Liver (tissue), 9 donors: ENCODE measurements around the gene ZNF607. TPM values are rescaled to one million over a fixed set of nuclear protein-coding genes. Genes with fewer than 3 reads are reported as not detected.
"Not testable (repeated sequence)": the region's sequence is repeated elsewhere in the genome, so short reads cannot be mapped to it uniquely, and the experiment has no call there.

Source experiments
- DNase-seq: peaks from one replicate; pipeline ENCODE4 v3.0.0-alpha.2; 2017; ENCODE audit warnings: low spot score
- H3K27ac ChIP-seq, 2 donors: one replicate each; pipeline ENCODE4 v1.7.0; 2013; ENCODE audit warnings: inconsistent platforms in 2 of 2, low read length in 2 of 2, control low read depth in 1 of 2, low read depth in 1 of 2, mild to moderate bottlenecking in 1 of 2
- H3K27me3 ChIP-seq, 4 donors: one replicate each; pipeline versions ENCODE4 v1.6.1 to v1.7.0; 2013; ENCODE audit warnings: low read length in 3 of 4, inconsistent platforms in 1 of 4, mild to moderate bottlenecking in 1 of 4, moderate library complexity in 1 of 4; ENCODE audit not compliant: control insufficient read depth in 4 of 4, insufficient read depth in 4 of 4
- H3K36me3 ChIP-seq, 4 donors: one replicate each; pipeline versions ENCODE4 v1.6.1 to v1.7.0; 2013; ENCODE audit warnings: low read length in 3 of 4, mild to moderate bottlenecking in 3 of 4, low read depth in 1 of 4, moderate library complexity in 1 of 4; ENCODE audit not compliant: control insufficient read depth in 4 of 4, insufficient read depth in 3 of 4
- H3K4me1 ChIP-seq, 4 donors: one replicate each; pipeline versions ENCODE4 v1.6.1 to v1.7.0; 2013; ENCODE audit warnings: low read length in 3 of 4, mild to moderate bottlenecking in 3 of 4, moderate library complexity in 1 of 4; ENCODE audit not compliant: control insufficient read depth in 4 of 4, insufficient read depth in 4 of 4
- H3K4me3 ChIP-seq, 3 donors: one replicate each; pipeline versions ENCODE4 v1.6.1 to v1.7.0; 2013; ENCODE audit warnings: low read length in 3 of 3, control low read depth in 1 of 3, low read depth in 1 of 3, mild to moderate bottlenecking in 1 of 3
- H3K9ac ChIP-seq, 2 donors: one replicate each; pipeline ENCODE4 v1.7.0; 2013; ENCODE audit warnings: low read length in 2 of 2, mild to moderate bottlenecking in 2 of 2, moderate library complexity in 2 of 2, control low read depth in 1 of 2, low read depth in 1 of 2
- H3K9me3 ChIP-seq, 4 donors: one replicate each; pipeline versions ENCODE4 v1.6.1 to v1.7.0; 2013; ENCODE audit warnings: low read length in 3 of 4; ENCODE audit not compliant: control insufficient read depth in 4 of 4
- EGR1 ChIP-seq, 2 donors: IDR thresholded peaks; 2 replicates each; pipeline ENCODE4 v1.6.1; 2016 to 2018; ENCODE audit warnings: antibody characterized with exemption in 2 of 2, low read depth in 2 of 2
- FOXA1 ChIP-seq: IDR thresholded peaks from 2 replicates; pipeline ENCODE4 v1.6.1; 2016; ENCODE audit warnings: antibody characterized with exemption
- FOXA2 ChIP-seq: IDR thresholded peaks from 2 replicates; pipeline ENCODE4 v1.6.1; 2016; ENCODE audit warnings: antibody characterized with exemption
- GABPA ChIP-seq, 2 donors: IDR thresholded peaks in 1 of 2; conservative IDR thresholded peaks in 1 of 2; 2 replicates each; pipeline ENCODE4 v1.6.1; 2016; ENCODE audit warnings: antibody characterized with exemption in 2 of 2, mild to moderate bottlenecking in 1 of 2, moderate library complexity in 1 of 2
- HNF4A ChIP-seq, 2 donors: conservative IDR thresholded peaks; 2 replicates each; pipeline ENCODE4 v1.6.1; 2016; ENCODE audit warnings: antibody characterized with exemption in 2 of 2, mild to moderate bottlenecking in 2 of 2
- JUND ChIP-seq, 2 donors: IDR thresholded peaks; 2 replicates each; pipeline ENCODE4 v1.6.1; 2016; ENCODE audit warnings: antibody characterized with exemption in 2 of 2
- MAX ChIP-seq: IDR thresholded peaks from 2 replicates; pipeline ENCODE4 v1.6.1; 2016; ENCODE audit warnings: antibody characterized with exemption
- NR2F2 ChIP-seq: IDR thresholded peaks from 2 replicates; pipeline ENCODE4 v1.6.1; 2016; ENCODE audit warnings: antibody characterized with exemption
- RXRA ChIP-seq, 2 donors: IDR thresholded peaks; 2 replicates each; pipeline ENCODE4 v1.6.1; 2017 to 2018; ENCODE audit warnings: antibody characterized with exemption in 2 of 2, mild to moderate bottlenecking in 1 of 2
- TAF1 ChIP-seq: conservative IDR thresholded peaks from 2 replicates; pipeline ENCODE4 v1.6.1; 2016; ENCODE audit warnings: antibody characterized with exemption, mild to moderate bottlenecking
- ZBTB33 ChIP-seq: IDR thresholded peaks from 2 replicates; pipeline ENCODE4 v1.6.1; 2016; ENCODE audit warnings: antibody characterized with exemption
- WGBS: extraction: QIAGEN DNeasy Blood & Tissue Kit; methylation state at CpG from one replicate; pipeline ENCODE4 v1.1.7; 2013; 5-methylcytosine and 5-hydroxymethylcytosine counted together
- polyA plus RNA-seq, 2 donors: library from polyadenylated mRNA; stranded (reverse) in 1 of 2; unstranded in 1 of 2; fragments of 200-250 nt in 1 of 2; fragments of >200 nt in 1 of 2; fragmentation: Nextera tagmentation in 1 of 2; extraction: Ambion mirVana in 1 of 2; gene quantifications; one replicate each; pipeline versions ENCODE4 v1.2.1 to v1.2.3, GENCODE V29; 2013 to 2015
- total RNA-seq, 2 donors: library from RNA; depleted of rRNA; stranded (reverse); fragments of >200 nt; gene quantifications; one replicate each; pipeline ENCODE4 v1.2.3, GENCODE V29; 2014
- TF ChIP-seq, protein P1 (sequence below): fragments of 150-350 bp; IDR thresholded peaks from 2 replicates; pipeline ENCODE4 v1.5.1; 2017; ENCODE audit warnings: improper control_type of control experiment, low read depth, low read length; ENCODE audit not compliant: missing input control
- donor health status: healthy.
- donor health status: healthy.
- donor health status: healthy.
- donor health status: healthy.
- donor health status: healthy.

ZNF607 gene
- total and polyA plus RNA-seq, 4 donors = 0.22 to 2.6 (median 0.56) TPM

GRCh38 chr19:37683520-37683919 lies 36.0 kb downstream of the ZNF607 start (continued):
- TF ChIP-seq, protein P1, sequence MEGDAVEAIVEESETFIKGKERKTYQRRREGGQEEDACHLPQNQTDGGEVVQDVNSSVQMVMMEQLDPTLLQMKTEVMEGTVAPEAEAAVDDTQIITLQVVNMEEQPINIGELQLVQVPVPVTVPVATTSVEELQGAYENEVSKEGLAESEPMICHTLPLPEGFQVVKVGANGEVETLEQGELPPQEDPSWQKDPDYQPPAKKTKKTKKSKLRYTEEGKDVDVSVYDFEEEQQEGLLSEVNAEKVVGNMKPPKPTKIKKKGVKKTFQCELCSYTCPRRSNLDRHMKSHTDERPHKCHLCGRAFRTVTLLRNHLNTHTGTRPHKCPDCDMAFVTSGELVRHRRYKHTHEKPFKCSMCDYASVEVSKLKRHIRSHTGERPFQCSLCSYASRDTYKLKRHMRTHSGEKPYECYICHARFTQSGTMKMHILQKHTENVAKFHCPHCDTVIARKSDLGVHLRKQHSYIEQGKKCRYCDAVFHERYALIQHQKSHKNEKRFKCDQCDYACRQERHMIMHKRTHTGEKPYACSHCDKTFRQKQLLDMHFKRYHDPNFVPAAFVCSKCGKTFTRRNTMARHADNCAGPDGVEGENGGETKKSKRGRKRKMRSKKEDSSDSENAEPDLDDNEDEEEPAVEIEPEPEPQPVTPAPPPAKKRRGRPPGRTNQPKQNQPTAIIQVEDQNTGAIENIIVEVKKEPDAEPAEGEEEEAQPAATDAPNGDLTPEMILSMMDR = no peak
- TF ChIP-seq JUND (IDR thresholded peaks at IDR 0.05) (no peak), EGR1 (IDR thresholded peaks at IDR 0.05; ENCODE audit: low read depth in 2 of 2) (no peak)

- Histone ChIP-seq H3K36me3 (peaks cover 0 to 3% (median 0%) of the 10 kb centered on the region in 4 donors), H3K9me3 (peaks cover 21 to 77% (median 33%) of the 10 kb centered on the region in 4 donors), H3K4me1 (no peaks in the 10 kb centered on the region), H3K27ac (no peak overlapping the region), H3K9ac (no peak overlapping the region), H3K4me3 (peak overlapping the region in 2 of 3 donors; percentile 15 to 46), H3K27me3 (no peaks in the 10 kb centered on the region)
- 91% methylated on average over 6 of the region's 6 CpGs for WGBS
- no peak for DNase-seq
- TF ChIP-seq NR2F2 (no peak), JUND (IDR thresholded peaks at IDR 0.05) (no peak), RXRA (IDR thresholded peaks at IDR 0.05) (no peak), FOXA2 (no peak), HNF4A (conservative IDR thresholded peaks at IDR 0.05) (no peak), FOXA1 (no peak), GABPA (IDR thresholded peaks at IDR 0.05 in 1 of 2, conservative IDR thresholded peaks at IDR 0.05 in 1 of 2) (no peak), ZBTB33 (no peak), MAX (no peak), TAF1 (no peak)
These were observed 50.1 kb downstream of the ZNF607 start for GRCh38 chr19:37669450-37669914.

DNA sequence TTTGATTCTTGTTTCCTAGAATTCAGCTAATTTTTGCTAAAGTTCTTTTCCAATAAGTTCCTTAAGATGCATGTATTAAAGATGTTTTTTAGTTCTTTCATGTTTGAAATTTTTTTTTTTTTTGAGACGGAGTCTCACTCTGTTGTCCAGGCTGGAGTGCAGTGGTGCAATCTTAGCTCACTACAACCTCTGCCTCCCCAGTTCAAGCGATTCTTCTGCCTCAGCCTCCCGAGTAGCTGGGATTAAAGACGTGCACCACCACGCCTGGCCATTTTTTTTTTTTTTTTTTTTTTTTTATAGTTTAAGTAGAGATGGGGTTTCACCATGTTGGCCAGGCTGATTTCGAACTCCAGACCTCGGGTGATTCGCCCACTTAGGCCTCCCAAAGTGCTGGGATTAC lies 62.4 kb downstream of the ZNF607 start:
- Histone ChIP-seq H3K4me1 (peaks cover 3 to 11% (median 5%) of the 10 kb centered on the region in 4 donors), H3K9me3 (peaks cover 9 to 14% (median 12%) of the 10 kb centered on the region in 4 donors)
- H3K27ac ChIP-seq, H3K36me3 ChIP-seq, H3K27me3 ChIP-seq, H3K4me3 ChIP-seq, DNase-seq, H3K9ac ChIP-seq: not testable (repeated sequence)
- 94% methylated on average over 8 of the region's 8 CpGs for WGBS
